ENCODE data around the gene UIMC1.

GRCh38 chr5:176881021-176881749 lies 125.4 kb downstream of the UIMC1 start:
- no peak for TF ChIP-seq EP300 (IDR thresholded peaks at IDR 0.05; ENCODE audit: borderline replicate concordance)
- TF ChIP-seq CEBPB (IDR thresholded peaks at IDR 0.05): no peak
- no peak for TF ChIP-seq REST (IDR thresholded peaks at IDR 0.05; ENCODE audit: low read depth)
- no peak for TF ChIP-seq TCF12 (IDR thresholded peaks at IDR 0.05; ENCODE audit: low read depth)

Measured in Ishikawa (cell line).